Measurements from ENCODE around the gene SERPINA10.

The SERPINA10 gene, protein sequence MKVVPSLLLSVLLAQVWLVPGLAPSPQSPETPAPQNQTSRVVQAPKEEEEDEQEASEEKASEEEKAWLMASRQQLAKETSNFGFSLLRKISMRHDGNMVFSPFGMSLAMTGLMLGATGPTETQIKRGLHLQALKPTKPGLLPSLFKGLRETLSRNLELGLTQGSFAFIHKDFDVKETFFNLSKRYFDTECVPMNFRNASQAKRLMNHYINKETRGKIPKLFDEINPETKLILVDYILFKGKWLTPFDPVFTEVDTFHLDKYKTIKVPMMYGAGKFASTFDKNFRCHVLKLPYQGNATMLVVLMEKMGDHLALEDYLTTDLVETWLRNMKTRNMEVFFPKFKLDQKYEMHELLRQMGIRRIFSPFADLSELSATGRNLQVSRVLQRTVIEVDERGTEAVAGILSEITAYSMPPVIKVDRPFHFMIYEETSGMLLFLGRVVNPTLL

DNA sequence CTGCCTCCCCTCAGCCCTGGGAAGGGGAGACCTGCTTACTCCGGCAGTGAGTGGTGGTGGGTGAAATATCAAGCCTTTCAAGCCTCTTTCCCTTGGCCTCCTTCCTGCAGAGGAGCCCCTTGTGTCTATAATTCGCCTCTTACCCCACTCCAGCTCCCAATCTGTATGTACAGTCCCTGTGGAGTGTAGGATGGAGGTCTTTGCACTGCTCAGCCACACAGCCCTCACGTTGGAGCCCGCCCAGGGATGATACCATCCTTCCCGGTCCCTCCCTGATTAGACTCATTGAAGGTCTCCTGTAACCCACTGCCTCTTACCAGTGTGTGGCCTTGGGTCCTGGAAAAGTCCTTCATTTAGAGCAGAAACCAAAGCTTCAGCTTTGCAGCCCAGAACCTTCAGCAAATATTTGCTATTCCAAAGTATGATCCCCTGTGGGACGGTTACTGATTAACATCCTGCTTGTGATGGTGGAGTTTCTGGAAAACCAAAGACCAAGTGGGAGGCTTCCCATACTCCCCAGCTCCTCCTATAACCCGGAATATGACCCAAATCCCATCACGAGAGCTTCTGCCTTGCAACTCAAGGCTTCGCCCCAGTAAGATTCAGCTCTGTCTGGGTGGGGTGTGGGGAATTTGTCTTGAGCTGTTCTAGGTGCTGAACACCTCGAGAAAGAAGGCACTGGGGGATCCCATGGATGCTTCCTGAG, at the start of gene SERPINA10:
Gene SERPINA10 (minus strand): TSS at position 397 of the 706 bp plus-strand sequence. CDS start 2,675 bp downstream, outside the sequence.
- H3K4me1 Mint-ChIP-seq: no peaks in the 10 kb centered on the region
- no peak within 1 kb of the TSS for H3K27ac Mint-ChIP-seq
- no peak within 1 kb of the TSS for H3K4me3 Mint-ChIP-seq
- DNase-seq (no peak), ATAC-seq (replicated peaks) (no peak)
- peaks cover 3 to 7% of the 10 kb centered on the region in 2 donors for H3K27me3 Mint-ChIP-seq
- peaks cover 0 to 4% of the 10 kb centered on the region in 2 donors for H3K36me3 Mint-ChIP-seq
- peaks cover 3 to 14% of the 10 kb centered on the region in 2 donors for H3K9me3 Mint-ChIP-seq

DNA sequence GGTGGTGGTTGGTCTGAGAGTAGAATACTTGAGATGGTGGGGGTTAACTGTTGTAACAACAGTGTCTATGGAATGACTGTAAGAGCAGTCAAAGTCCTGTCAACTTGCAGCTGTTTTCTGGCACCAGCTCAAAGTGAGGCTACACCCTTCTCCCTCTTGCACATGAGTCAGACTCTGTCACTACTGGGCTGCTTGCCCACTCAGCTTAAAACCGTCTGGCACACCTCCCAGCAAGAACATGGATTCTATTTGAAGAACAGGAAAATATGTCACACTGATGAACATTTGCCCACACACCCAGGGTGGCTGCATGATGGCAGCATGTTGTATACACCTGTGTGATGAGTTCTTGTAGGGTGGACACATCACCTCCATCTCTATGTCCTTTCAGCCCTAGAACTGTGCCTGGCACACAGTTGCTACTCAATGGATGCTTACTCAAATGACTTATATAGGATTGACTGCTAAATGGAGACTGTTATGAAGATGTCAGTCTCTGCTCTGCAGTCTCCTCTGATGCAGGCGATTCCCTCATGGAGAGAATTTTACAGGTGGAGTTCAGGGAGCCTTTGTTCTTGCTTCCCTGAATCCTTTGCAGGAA, 49.4 kb upstream of the SERPINA10 start:
- no peak overlapping the region for H3K4me3 Mint-ChIP-seq
- H3K27me3 Mint-ChIP-seq: peaks cover 19 to 20% of the 10 kb centered on the region in 2 donors
- H3K36me3 Mint-ChIP-seq: no peaks in the 10 kb centered on the region
- no peak for ATAC-seq (replicated peaks)
- no peak for DNase-seq
- peaks cover 0 to 7% of the 10 kb centered on the region in 2 donors for H3K9me3 Mint-ChIP-seq
- H3K27ac Mint-ChIP-seq: no peak overlapping the region
- peaks cover 0 to 2% of the 10 kb centered on the region in 2 donors for H3K4me1 Mint-ChIP-seq

DNA sequence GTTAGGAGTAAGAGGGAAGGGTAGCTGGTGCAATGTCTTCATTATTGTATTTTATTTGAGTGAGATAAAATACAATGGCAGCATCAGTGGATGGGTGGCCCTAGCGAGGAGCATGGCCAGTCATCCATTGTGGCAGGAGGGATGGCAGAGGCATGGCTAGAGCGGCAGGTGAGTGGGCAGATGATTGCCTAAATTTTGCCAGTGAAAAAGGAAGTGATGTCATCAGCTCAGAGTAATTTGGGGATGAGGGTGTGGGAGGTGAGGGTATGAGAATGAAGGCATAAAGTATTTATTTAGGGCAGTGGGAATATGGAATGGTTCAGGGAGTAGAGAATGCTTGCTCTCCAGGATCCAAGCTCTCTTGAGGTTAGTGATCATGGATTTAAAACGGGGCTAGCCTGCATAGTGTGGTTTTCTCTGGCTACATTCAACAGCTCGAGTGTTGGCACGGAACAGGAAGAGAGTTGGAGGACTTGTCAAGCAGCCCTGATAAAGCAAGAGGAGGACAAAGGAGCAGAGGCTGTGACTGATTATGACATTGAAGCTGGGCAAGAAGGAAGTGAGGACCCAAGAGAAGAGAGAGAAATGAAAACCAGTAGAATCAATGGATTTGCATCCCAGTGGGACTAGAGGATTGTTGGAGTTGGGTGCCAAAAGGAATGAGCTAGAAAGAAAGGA, 48.7 kb upstream of the SERPINA10 start:
- Mint-ChIP-seq H3K36me3 (no peaks in the 10 kb centered on the region), H3K27ac (no peak overlapping the region), H3K27me3 (peaks cover 19 to 20% of the 10 kb centered on the region in 2 donors), H3K9me3 (peaks cover 0 to 7% of the 10 kb centered on the region in 2 donors), H3K4me1 (peaks cover 0 to 2% of the 10 kb centered on the region in 2 donors), H3K4me3 (no peak overlapping the region)
- DNase-seq: no peak
- no peak for ATAC-seq (replicated peaks)

DNA sequence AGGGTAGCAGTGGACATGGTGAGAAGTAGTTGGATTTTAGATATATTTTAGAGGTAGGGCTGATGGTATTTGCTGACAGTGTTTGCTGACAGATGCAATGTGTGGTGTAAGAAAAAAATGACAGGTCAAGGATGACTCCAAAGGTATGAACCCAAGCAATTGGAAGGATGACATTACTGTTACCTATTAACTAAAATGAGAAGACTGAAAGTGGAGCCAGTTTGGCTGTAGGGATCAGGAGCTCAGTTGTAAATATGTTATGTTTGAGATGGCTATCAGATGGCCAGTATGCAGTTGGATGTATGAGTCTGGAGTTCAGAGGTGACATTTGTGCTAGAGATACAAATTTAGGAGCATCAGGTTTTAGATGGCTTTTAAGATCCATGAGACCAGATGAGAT, 47.5 kb upstream of the SERPINA10 start:
- H3K36me3 Mint-ChIP-seq: no peaks in the 10 kb centered on the region
- H3K27ac Mint-ChIP-seq: no peak overlapping the region
- no peak for ATAC-seq (replicated peaks)
- peaks cover 0 to 7% of the 10 kb centered on the region in 2 donors for H3K9me3 Mint-ChIP-seq
- H3K4me3 Mint-ChIP-seq: no peak overlapping the region
- no peak for DNase-seq
- H3K4me1 Mint-ChIP-seq: peaks cover 0 to 2% of the 10 kb centered on the region in 2 donors
- H3K27me3 Mint-ChIP-seq: peaks cover 19 to 21% of the 10 kb centered on the region in 2 donors

DNA sequence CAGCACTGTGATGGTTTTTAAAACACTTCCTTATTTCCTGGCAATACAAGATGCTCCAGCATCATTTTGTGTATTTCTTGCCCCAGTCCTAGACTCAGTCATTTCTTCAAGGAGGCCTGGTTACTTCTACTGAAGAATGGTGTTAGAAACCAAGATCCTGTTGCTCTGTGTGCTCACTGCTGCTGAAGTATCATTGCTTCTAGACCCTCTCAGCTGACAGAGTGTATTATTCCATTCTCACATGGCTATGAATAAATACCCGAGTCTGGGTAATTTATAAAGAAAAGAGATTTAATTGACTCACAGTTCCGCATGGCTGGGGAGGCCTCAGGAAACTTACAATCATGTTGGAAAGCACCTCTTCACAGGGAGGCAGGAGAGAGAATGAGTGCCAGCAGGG, 45.0 kb upstream of the SERPINA10 start:
- H3K36me3 Mint-ChIP-seq: no peaks in the 10 kb centered on the region
- peaks cover 27 to 28% of the 10 kb centered on the region in 2 donors for H3K27me3 Mint-ChIP-seq
- H3K4me3 Mint-ChIP-seq: no peak overlapping the region
- peaks cover 0 to 2% of the 10 kb centered on the region in 2 donors for H3K4me1 Mint-ChIP-seq
- DNase-seq (no peak), ATAC-seq (replicated peaks) (no peak)
- H3K9me3 Mint-ChIP-seq: peaks cover 0 to 7% of the 10 kb centered on the region in 2 donors
- no peak overlapping the region for H3K27ac Mint-ChIP-seq

GRCh38 chr14:94337274-94337673, 44.2 kb upstream of the SERPINA10 start:
- no peaks in the 10 kb centered on the region for H3K36me3 Mint-ChIP-seq
- ATAC-seq (replicated peaks) (no peak), DNase-seq (no peak)
- H3K27ac Mint-ChIP-seq: no peak overlapping the region
- H3K27me3 Mint-ChIP-seq: peaks cover 27% of the 10 kb centered on the region in 2 donors
- no peak overlapping the region for H3K4me3 Mint-ChIP-seq
- peaks cover 0 to 7% of the 10 kb centered on the region in 2 donors for H3K9me3 Mint-ChIP-seq
- H3K4me1 Mint-ChIP-seq: peaks cover 0 to 2% of the 10 kb centered on the region in 2 donors

GRCh38 chr14:94334872-94335271, 41.8 kb upstream of the SERPINA10 start:
- no peak overlapping the region for H3K27ac Mint-ChIP-seq
- ATAC-seq (replicated peaks) (no peak), DNase-seq (no peak)
- no peaks in the 10 kb centered on the region for H3K4me1 Mint-ChIP-seq
- H3K4me3 Mint-ChIP-seq: no peak overlapping the region
- no peaks in the 10 kb centered on the region for H3K9me3 Mint-ChIP-seq
- no peaks in the 10 kb centered on the region for H3K36me3 Mint-ChIP-seq
- H3K27me3 Mint-ChIP-seq: peaks cover 9 to 13% of the 10 kb centered on the region in 2 donors

DNA sequence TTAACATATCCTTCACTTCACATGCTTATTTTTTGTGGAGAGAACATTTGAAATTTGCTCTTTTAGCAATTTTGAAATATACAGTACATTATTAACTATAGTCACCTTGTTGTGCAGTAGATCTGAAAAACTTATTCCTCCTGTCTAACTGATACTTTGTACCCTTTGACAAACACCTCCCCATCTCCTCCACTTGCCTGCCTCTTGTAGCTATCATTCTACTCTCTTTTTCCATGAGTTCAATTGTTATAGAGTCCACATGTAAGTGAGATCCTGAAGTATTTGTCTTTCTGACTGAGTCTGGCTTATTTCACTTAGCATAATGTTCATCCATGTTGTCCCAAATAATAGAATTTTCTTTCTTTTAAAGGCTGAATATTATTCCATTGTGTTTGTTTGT, 39.5 kb upstream of the SERPINA10 start:
- ATAC-seq (replicated peaks) (no peak), DNase-seq (no peak)
- no peaks in the 10 kb centered on the region for H3K36me3 Mint-ChIP-seq
- peaks cover 0 to 1% of the 10 kb centered on the region in 2 donors for H3K9me3 Mint-ChIP-seq
- H3K4me3 Mint-ChIP-seq: no peak overlapping the region
- H3K27ac Mint-ChIP-seq: no peak overlapping the region
- peaks cover 9 to 21% of the 10 kb centered on the region in 2 donors for H3K27me3 Mint-ChIP-seq
- no peaks in the 10 kb centered on the region for H3K4me1 Mint-ChIP-seq

DNA sequence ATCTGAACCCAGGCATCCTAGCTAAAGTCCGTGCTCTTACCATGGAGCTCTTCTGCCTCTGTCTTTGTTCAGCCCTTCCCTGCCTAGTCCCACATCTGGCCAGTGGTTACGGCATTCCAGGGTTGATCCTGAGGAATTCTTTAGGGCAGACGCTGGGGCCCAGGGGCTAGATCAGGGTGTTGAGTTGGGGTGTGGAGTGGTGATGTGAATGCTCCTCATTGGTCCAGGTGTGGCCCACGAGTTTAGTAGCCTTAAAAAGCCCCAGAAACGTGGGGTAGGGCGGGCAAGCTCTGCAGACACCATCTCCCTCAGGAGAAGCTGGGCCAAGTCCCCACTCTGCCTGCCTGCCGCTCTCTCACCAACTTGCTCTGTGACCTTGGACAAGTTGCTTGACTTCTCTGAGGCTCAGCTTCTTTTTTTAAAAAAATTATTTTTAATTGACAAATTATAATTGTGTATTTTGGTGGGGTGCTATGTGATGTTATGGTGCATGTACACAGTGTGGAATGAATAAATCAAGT, 39.1 kb upstream of the SERPINA10 start:
- peaks cover 9 to 22% of the 10 kb centered on the region in 2 donors for H3K27me3 Mint-ChIP-seq
- DNase-seq (no peak), ATAC-seq (replicated peaks) (no peak)

DNA sequence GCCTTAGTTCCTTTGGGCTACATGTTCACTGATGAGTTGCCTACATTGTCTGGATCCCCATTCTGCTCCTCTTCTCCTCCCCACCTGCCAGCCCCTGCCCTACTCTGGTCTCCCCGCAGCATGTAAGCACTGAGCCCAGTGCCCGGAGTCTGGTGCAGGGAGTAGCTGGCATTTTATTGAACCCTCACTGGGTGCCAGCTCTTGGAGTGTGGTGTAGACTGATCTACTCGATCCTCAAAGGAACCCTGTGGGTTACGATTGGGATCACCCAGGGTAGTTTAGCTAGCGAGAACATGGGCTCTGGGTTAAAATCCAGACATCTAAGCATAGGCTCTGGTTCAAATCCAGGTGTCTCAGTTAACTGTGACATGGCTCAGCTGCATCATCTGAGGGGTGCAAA, 38.4 kb upstream of the SERPINA10 start:
- ATAC-seq (replicated peaks) (no peak), DNase-seq (no peak)
- no peaks in the 10 kb centered on the region for H3K36me3 Mint-ChIP-seq
- no peak overlapping the region for H3K27ac Mint-ChIP-seq
- peaks cover 9 to 25% of the 10 kb centered on the region in 2 donors for H3K27me3 Mint-ChIP-seq
- no peaks in the 10 kb centered on the region for H3K4me1 Mint-ChIP-seq
- H3K9me3 Mint-ChIP-seq: peaks cover 0 to 1% of the 10 kb centered on the region in 2 donors
- no peak overlapping the region for H3K4me3 Mint-ChIP-seq

More for the DNA sequence above, 39.1 kb upstream of the SERPINA10 start:
- Mint-ChIP-seq H3K9me3 (peaks cover 0 to 1% of the 10 kb centered on the region in 2 donors), H3K36me3 (no peaks in the 10 kb centered on the region), H3K4me1 (no peaks in the 10 kb centered on the region), H3K27ac (no peak overlapping the region), H3K4me3 (no peak overlapping the region)

- H3K4me1 Mint-ChIP-seq: no peaks in the 10 kb centered on the region
- DNase-seq (no peak), ATAC-seq (replicated peaks) (no peak)
- peaks cover 0 to 3% of the 10 kb centered on the region in 2 donors for H3K9me3 Mint-ChIP-seq
- no peak overlapping the region for H3K4me3 Mint-ChIP-seq
- peaks cover 13 to 25% of the 10 kb centered on the region in 2 donors for H3K27me3 Mint-ChIP-seq
- H3K27ac Mint-ChIP-seq: no peak overlapping the region
- H3K36me3 Mint-ChIP-seq: no peaks in the 10 kb centered on the region
These were observed 37.8 kb upstream of the SERPINA10 start for GRCh38 chr14:94330857-94331256.

DNA sequence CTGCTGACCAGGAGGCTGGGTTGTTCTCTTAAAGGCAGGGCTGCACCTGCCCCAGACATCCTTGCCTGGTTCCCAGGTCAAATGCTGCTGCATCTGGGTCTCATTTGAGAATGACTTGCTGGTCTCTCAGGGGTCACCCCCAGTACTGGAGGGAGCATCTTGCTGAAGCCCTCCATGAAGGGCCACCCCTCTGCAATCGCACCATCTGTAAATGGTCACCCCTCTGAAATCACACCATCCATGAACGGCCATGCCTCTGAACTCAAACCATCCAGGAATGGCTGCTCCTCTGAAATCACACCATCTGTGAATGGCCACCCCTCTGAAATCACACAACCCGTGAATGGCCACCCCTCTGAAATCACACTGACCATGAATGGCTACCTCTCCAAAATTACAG, 37.4 kb upstream of the SERPINA10 start:
- no peak overlapping the region for H3K27ac Mint-ChIP-seq
- peaks cover 16 to 24% of the 10 kb centered on the region in 2 donors for H3K27me3 Mint-ChIP-seq
- no peaks in the 10 kb centered on the region for H3K4me1 Mint-ChIP-seq
- DNase-seq (no peak), ATAC-seq (replicated peaks) (no peak)
- H3K9me3 Mint-ChIP-seq: peaks cover 0 to 3% of the 10 kb centered on the region in 2 donors
- no peak overlapping the region for H3K4me3 Mint-ChIP-seq
- no peaks in the 10 kb centered on the region for H3K36me3 Mint-ChIP-seq

DNA sequence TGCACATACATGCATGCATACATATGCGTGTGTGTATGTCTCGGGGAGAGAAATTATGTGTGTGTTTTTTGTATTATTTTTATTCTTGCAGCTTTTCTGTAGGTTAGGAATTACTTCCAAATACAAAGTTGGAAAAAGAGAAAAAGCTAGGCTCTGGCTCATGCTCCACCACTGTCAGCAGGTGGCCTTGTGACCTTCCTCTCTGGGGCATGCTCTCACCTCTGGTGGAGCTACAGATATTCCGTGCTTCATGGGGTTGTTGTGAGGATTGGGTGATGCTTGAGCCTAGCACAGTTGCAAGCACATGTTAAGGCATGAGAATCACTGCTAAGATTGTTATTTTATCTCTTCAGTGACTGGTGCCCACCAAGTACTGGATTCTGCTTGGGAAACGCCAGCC, 36.8 kb upstream of the SERPINA10 start:
- no peak overlapping the region for H3K27ac Mint-ChIP-seq
- no peak for ATAC-seq (replicated peaks)
- H3K9me3 Mint-ChIP-seq: peaks cover 0 to 3% of the 10 kb centered on the region in 2 donors
- H3K4me3 Mint-ChIP-seq: no peak overlapping the region
- H3K27me3 Mint-ChIP-seq: peaks cover 15 to 21% of the 10 kb centered on the region in 2 donors
- no peaks in the 10 kb centered on the region for H3K4me1 Mint-ChIP-seq
- DNase-seq: no peak
- no peaks in the 10 kb centered on the region for H3K36me3 Mint-ChIP-seq

GRCh38 chr14:94328196-94328595, 35.1 kb upstream of the SERPINA10 start:
- peaks cover 6 to 18% of the 10 kb centered on the region in 2 donors for H3K27me3 Mint-ChIP-seq
- no peak overlapping the region for H3K27ac Mint-ChIP-seq
- ATAC-seq (replicated peaks) (no peak), DNase-seq (no peak)
- no peaks in the 10 kb centered on the region for H3K36me3 Mint-ChIP-seq
- peaks cover 0 to 3% of the 10 kb centered on the region in 2 donors for H3K9me3 Mint-ChIP-seq
- no peak overlapping the region for H3K4me3 Mint-ChIP-seq
- H3K4me1 Mint-ChIP-seq: no peaks in the 10 kb centered on the region
